Activated naive CD4-positive, alpha-beta T cell treated with anti-CD3 and anti-CD28 coated beads, Interleukin-2, amount 10 ng/mL, durations not matched to agents 7 days and 5 days (primary cell): ENCODE measurements around the gene MAPKAPK3.

Experiments used
- CTCF ChIA-PET: fragments of 350-600 bp; sonication (Branson Sonifier 250); formaldehyde crosslinking; loops from one replicate; lab custom pipeline; 2021; ENCODE audit warnings: antibody characterized with exemption; lab: Charles Lee
- DNase-seq: peaks from one replicate; pipeline ENCODE4 v3.0.0-alpha.2; 2020
- H3K27ac Mint-ChIP-seq: one replicate; pipeline ENCODE4 v1.8.0; 2021; ENCODE audit warnings: mild to moderate bottlenecking, moderate library complexity, mixed read lengths
- H3K27me3 Mint-ChIP-seq: one replicate; pipeline ENCODE4 v1.8.0; 2021; ENCODE audit warnings: mild to moderate bottlenecking, mixed read lengths
- H3K36me3 Mint-ChIP-seq: one replicate; pipeline ENCODE4 v1.8.0; 2021; ENCODE audit warnings: mixed read lengths
- H3K4me1 Mint-ChIP-seq: one replicate; pipeline ENCODE4 v1.8.0; 2021; ENCODE audit warnings: mixed read lengths
- H3K4me3 Mint-ChIP-seq: one replicate; pipeline ENCODE4 v1.8.0; 2021; ENCODE audit warnings: mild to moderate bottlenecking, moderate library complexity, mixed read lengths
- H3K9me3 Mint-ChIP-seq: one replicate; pipeline ENCODE4 v1.8.0; 2021; ENCODE audit warnings: mixed read lengths

MAPKAPK3 gene

DNA sequence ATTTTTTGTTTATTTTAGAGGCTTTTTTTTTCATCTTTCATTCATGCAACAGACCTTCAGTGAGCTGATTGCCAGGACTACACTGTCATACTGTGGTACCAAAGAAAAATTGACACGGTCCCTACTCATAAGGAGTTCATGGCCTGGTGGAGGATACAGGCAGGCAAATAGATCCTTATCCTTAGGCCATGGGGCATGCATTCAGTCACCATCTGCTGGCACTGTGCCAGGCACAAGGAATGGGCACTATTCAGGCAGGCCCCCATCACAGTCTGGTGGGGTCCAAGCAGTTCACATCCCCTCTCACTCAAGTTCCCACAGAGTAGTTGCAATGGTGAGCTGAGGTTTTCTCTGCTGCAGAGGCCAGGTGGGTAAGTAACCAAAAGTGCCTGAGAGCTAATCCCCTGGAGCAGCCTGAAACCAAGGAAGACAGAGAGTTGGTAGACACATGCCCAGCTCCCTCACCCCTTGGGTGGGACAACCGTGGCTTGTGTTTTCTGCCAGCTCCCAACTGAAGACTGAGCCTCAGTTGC is 22.6 kb upstream of the MAPKAPK3 start:
- Mint-ChIP-seq H3K4me3 (no peak overlapping the region), H3K4me1 (peaks cover 85% of the 10 kb centered on the region), H3K27ac (peak overlapping the region; percentile 98), H3K27me3 (no peaks in the 10 kb centered on the region), H3K9me3 (no peaks in the 10 kb centered on the region), H3K36me3 (peaks cover 29% of the 10 kb centered on the region)
- CTCF ChIA-PET, result interaction anchor here (9.8 to 10.7 kb wide), 2 partner anchors 14 to 22 kb away, joined by 213 to 257 read pairs; partner anchors contain the start of genes CISH, HEMK1 and MAPKAPK3
- no peak for DNase-seq

DNA sequence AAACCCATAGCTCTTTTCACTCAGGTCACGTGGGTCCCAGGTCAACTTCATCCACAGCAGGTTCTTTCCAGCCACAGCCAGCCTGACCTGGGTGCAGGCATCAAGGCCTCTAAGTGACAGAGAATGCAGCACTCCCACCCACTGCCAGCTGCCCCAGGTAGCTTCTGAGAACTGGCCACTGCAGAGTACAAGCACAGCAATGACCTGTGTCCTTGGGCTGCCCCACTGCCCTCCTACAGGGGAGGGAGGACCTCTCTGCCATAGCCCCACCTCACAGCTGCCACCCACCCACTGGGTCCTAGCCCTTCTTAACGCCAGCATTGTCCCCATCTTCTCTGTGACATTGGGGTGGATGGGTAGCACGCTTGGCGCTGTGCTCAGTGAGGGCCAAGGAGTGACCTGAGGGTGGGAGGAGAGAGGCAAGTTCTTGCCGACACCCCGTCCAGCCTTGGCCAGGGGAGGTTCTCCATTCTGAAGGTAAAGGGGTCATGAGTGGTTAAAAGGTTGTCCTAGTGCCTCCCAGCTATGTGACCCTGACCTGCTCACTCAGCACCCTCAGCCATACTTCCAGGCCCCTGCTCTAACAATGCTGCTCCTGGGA is 17.7 kb upstream of the MAPKAPK3 start:
- no peaks in the 10 kb centered on the region for H3K9me3 Mint-ChIP-seq
- CTCF ChIA-PET, result interaction anchor here (1.0 to 25.1 kb wide), 5 partner anchors 8 to 25 kb away, joined by 3 to 753 read pairs (median 4); partner anchors contain the start of genes C3orf18, CISH and HEMK1
- peak overlapping the region; percentile 99 for H3K27ac Mint-ChIP-seq
- no peak overlapping the region for H3K4me3 Mint-ChIP-seq
- peaks cover 62% of the 10 kb centered on the region for H3K36me3 Mint-ChIP-seq
- no peak for DNase-seq
- peaks cover 86% of the 10 kb centered on the region for H3K4me1 Mint-ChIP-seq
- peaks cover 5% of the 10 kb centered on the region for H3K27me3 Mint-ChIP-seq

DNA sequence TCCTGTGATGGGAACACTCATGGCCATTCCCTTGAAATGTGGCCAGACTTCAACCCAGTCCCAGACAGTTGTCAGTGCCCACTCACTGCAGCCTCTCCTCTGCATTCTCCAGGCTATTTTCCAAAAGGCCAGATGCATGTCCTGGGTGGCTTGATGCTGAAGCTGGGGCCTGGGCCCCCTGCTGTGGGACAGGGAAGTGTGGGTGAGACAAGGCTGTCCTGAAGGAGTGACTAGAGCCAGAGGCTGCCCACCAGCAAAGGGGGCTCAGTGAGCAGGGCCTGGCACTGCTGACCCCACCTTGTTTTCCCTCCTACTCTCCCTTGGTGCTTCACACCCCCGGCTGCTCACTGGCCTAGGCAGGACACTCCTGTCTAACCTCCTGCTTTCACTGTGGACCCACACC is 17.2 kb upstream of the MAPKAPK3 start:
- Mint-ChIP-seq H3K4me3 (peak overlapping the region; percentile 98), H3K4me1 (peaks cover 86% of the 10 kb centered on the region), H3K9me3 (no peaks in the 10 kb centered on the region), H3K36me3 (peaks cover 63% of the 10 kb centered on the region), H3K27me3 (peaks cover 5% of the 10 kb centered on the region), H3K27ac (peak overlapping the region; percentile 99)
- no peak for DNase-seq
- CTCF ChIA-PET, result interaction anchor here (1.0 to 25.1 kb wide), 4 partner anchors 9 to 26 kb away, joined by 3 to 753 read pairs (median 146); partner anchors contain the start of genes C3orf18, CISH and HEMK1

- Mint-ChIP-seq H3K27ac (peak overlapping the region; percentile 99), H3K36me3 (peaks cover 63% of the 10 kb centered on the region), H3K4me3 (peak overlapping the region; percentile 98), H3K9me3 (no peaks in the 10 kb centered on the region), H3K4me1 (peaks cover 86% of the 10 kb centered on the region), H3K27me3 (peaks cover 5% of the 10 kb centered on the region)
- DNase-seq, result peak; percentile 38
- CTCF ChIA-PET, result interaction anchor here (5.0 to 25.1 kb wide), 3 partner anchors 10 to 26 kb away, joined by 34 to 753 read pairs (median 257); partner anchors contain the start of genes C3orf18, CISH and HEMK1
Measured at GRCh38 chr3:50600141-50600753, 16.7 kb upstream of the MAPKAPK3 start.

DNA sequence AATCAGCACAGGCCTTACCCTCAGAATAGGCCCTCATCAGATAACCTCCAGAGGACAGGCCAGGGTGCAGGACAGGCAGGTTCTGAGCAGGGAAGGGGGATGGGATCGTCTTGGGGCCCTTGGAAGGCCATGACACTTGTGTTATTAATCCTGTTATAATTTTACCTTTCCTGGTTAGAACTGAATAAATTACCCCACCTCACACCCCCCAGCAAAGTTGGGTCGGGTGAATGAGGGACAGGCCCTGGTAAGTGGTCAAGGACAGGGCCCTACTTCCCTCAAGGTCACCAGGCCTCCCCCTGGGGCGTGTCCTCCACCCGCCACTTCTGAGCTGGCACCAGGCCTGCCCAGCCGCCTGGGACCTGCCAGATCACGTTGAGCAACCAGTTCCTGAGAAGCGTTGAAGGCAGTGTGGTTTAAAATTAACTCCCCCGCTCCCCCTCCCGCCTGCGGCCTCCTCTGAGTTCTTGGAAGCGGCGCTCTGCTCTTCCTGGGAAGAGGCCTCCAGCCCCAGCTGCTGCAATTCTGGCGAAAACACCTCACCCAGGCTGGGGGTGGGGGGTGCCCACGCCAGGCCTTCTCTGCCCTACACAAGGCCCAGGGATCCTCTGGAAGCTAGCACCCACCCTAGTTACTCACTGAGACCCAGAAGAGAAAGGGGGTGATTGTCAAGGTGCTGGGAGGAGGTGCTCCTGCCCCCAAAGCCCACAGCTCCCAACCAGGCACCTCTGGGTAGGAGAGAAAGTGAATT is 15.9 kb upstream of the MAPKAPK3 start:
- Mint-ChIP-seq H3K36me3 (peaks cover 71% of the 10 kb centered on the region), H3K4me1 (peaks cover 86% of the 10 kb centered on the region), H3K27ac (peak overlapping the region; percentile 99), H3K27me3 (peaks cover 5% of the 10 kb centered on the region), H3K9me3 (no peaks in the 10 kb centered on the region), H3K4me3 (peak overlapping the region; percentile 98)
- peak; percentile 89 for DNase-seq
- CTCF ChIA-PET, result interaction anchor here (1.0 to 25.1 kb wide), 5 partner anchors 11 to 27 kb away, joined by 3 to 753 read pairs (median 34); partner anchors contain the start of genes C3orf18, CISH and HEMK1

GRCh38 chr3:50602595-50603191 is 14.3 kb upstream of the MAPKAPK3 start:
- peaks cover 6% of the 10 kb centered on the region for H3K27me3 Mint-ChIP-seq
- CTCF ChIA-PET, result interaction anchor here (5.0 to 25.1 kb wide), 3 partner anchors 9 to 29 kb away, joined by 34 to 753 read pairs (median 257); partner anchors contain the start of genes C3orf18, CISH and HEMK1
- DNase-seq, result no peak
- no peaks in the 10 kb centered on the region for H3K9me3 Mint-ChIP-seq
- H3K4me3 Mint-ChIP-seq, result peak overlapping the region; percentile 98
- H3K27ac Mint-ChIP-seq, result peak overlapping the region; percentile 99
- peaks cover 85% of the 10 kb centered on the region for H3K36me3 Mint-ChIP-seq
- peaks cover 84% of the 10 kb centered on the region for H3K4me1 Mint-ChIP-seq

DNA sequence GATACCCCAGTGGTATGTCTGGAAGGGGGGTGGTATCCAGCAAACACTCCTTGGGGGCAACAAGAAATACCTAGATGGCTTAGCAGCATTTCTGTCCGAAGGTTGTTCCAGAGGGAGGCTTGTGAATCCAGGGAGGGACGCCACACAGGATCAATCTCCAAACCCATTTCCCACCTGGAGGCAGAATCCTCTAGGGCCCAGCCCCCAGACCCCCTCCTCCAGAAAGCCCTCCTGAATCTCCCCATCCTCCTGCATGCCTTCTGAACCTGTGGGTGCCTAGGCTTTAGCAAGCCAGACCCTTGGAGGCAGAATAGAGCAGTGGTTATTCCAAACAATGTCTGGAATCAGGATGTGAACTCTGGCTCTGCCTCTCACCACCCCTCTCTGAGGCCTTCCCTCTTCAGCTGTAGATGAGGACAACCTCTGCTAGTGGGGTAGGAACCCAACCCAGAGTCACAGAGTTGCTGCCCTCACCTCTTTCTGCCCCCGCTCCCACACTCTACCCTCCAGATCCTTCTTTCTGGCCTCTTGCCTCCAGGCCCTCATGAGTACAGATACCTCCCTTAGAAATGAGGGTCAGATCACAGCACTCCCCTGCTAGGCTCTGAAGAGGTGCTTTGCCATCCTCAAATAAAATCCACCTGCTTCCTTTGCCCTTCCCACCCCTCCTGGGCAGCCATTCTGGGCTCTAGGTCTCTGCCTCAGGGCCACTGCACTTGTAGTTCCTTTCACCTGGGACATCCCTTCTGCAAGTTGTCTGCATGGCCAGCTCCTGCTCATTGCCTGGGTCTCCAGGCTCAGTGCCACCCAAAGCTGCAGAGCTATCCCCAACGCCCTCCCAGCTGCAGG is 13.5 kb upstream of the MAPKAPK3 start:
- peak; percentile 34 for DNase-seq
- Mint-ChIP-seq H3K36me3 (peaks cover 86% of the 10 kb centered on the region), H3K27me3 (peaks cover 13% of the 10 kb centered on the region), H3K9me3 (no peaks in the 10 kb centered on the region), H3K4me3 (peak overlapping the region; percentile 98), H3K27ac (peak overlapping the region; percentile 99), H3K4me1 (peaks cover 77% of the 10 kb centered on the region)
- CTCF ChIA-PET, result interaction anchor here (5.0 to 25.1 kb wide), 3 partner anchors 8 to 30 kb away, joined by 34 to 753 read pairs (median 257); partner anchors contain the start of genes C3orf18, CISH and HEMK1

DNA sequence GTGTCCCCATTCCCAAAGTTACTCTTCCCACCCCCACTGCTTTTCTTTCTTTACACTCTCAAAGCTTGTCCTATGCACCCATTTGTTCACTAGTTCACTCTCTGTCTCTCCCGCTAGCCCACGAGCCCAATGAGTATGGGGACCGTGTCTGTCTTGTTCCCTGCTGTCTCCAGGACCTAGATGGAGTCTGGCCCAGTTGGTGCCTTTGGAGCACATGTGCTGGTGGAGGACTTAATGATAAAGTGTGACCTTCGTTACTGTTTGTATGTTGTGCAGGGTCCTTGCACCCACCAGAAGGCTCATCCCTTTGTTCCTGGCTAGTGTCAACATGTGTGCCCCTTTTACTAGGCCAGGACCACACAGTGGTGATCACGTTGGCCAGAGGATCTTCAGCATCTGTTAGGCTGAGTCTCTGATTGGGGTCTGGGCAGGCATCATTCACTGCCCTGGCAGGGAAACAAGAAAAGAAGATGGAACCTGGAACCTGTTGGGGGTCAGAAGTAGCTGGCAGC is 12.8 kb upstream of the MAPKAPK3 start:
- H3K36me3 Mint-ChIP-seq, result peaks cover 89% of the 10 kb centered on the region
- peaks cover 13% of the 10 kb centered on the region for H3K27me3 Mint-ChIP-seq
- CTCF ChIA-PET, result interaction anchor here (5.0 to 25.1 kb wide), 3 partner anchors 8 to 30 kb away, joined by 34 to 753 read pairs (median 257); partner anchors contain the start of genes C3orf18, CISH and HEMK1
- H3K4me3 Mint-ChIP-seq, result peak overlapping the region; percentile 98
- no peaks in the 10 kb centered on the region for H3K9me3 Mint-ChIP-seq
- H3K4me1 Mint-ChIP-seq, result peaks cover 70% of the 10 kb centered on the region
- H3K27ac Mint-ChIP-seq, result peak overlapping the region; percentile 99
- DNase-seq, result peak; percentile 23

GRCh38 chr3:50604628-50605588 is 12.0 kb upstream of the MAPKAPK3 start:
- CTCF ChIA-PET, result interaction anchor here (0.9 to 25.1 kb wide), 4 partner anchors 7 to 31 kb away, joined by 3 to 753 read pairs (median 146); partner anchors contain the start of genes C3orf18, CISH and HEMK1
- peaks cover 13% of the 10 kb centered on the region for H3K27me3 Mint-ChIP-seq
- peak overlapping the region; percentile 99 for H3K27ac Mint-ChIP-seq
- H3K4me1 Mint-ChIP-seq, result peaks cover 63% of the 10 kb centered on the region
- DNase-seq, result peak; percentile 34
- H3K9me3 Mint-ChIP-seq, result no peaks in the 10 kb centered on the region
- H3K36me3 Mint-ChIP-seq, result peaks cover 89% of the 10 kb centered on the region
- peak overlapping the region; percentile 98 for H3K4me3 Mint-ChIP-seq

DNA sequence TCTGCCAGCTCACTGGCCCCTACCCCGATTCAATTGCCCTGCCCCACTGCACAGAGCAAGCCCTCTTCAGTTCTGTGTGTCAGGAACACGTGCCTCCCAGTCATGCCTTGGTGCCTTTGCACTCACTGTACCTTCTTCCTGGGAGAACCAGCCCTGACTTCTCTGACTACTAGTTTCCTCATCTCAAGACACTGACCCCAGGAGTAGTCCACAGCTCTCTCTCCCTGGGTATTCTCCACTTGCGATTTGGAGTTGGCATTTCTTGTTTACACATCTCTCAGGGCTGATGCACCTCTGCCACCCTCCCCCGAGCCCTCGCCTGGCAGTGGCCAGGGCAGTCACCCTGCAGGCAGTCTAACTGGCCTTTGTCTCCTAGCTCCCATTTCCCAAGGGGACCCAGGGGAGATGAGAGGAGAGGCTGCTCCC is 11.0 kb upstream of the MAPKAPK3 start:
- Mint-ChIP-seq H3K27me3 (peaks cover 16% of the 10 kb centered on the region), H3K4me1 (peaks cover 53% of the 10 kb centered on the region), H3K36me3 (peaks cover 93% of the 10 kb centered on the region), H3K9me3 (no peaks in the 10 kb centered on the region), H3K4me3 (peak overlapping the region; percentile 98), H3K27ac (peak overlapping the region; percentile 99)
- DNase-seq, result peak; percentile 36
- CTCF ChIA-PET, result interaction anchor here (17.5 to 25.1 kb wide), 2 partner anchors 16 to 32 kb away, joined by 257 to 753 read pairs; partner anchors contain the start of genes C3orf18 and HEMK1

- DNase-seq, result peak; percentile 68
- CTCF ChIA-PET, result interaction anchor here (17.5 to 25.1 kb wide), 2 partner anchors 17 to 33 kb away, joined by 257 to 753 read pairs; partner anchors contain the start of genes C3orf18 and HEMK1
- Mint-ChIP-seq H3K4me1 (peaks cover 46% of the 10 kb centered on the region), H3K4me3 (peak overlapping the region; percentile 98), H3K36me3 (peaks cover 97% of the 10 kb centered on the region), H3K27me3 (peaks cover 15% of the 10 kb centered on the region), H3K9me3 (no peaks in the 10 kb centered on the region), H3K27ac (peak overlapping the region; percentile 99)
Measured at GRCh38 chr3:50606596-50606995, 10.4 kb upstream of the MAPKAPK3 start.
